ENCODE measurements around the gene TADA3. TPM values are rescaled to one million over a fixed set of nuclear protein-coding genes. Genes with fewer than 3 reads are reported as not detected.
A peak's percentile ranks its signal among the peaks of the same experiment; 100 is the strongest.

Gene TADA3
- total RNA-seq, 2 donors from 2014 or later: 105 to 112 TPM

DNA sequence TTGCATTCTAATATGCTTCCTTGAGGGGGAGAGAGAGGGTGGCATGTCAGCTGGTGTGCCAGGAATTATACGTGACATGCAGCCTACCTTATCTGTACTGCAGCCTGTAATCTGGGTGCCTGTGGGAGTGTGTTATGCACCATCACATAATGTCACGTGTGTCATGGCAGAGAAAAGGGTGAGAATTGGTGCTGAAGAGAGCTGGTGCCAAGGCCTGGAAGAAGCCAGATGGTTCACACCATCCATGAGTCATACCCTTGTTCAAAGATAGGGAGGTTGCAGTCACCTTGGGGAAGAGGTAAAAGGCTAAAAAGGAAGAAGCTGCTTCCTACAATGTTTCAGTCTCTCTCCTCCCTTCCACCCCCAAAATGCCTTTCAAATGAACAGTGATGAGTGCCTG, 55.4 kb downstream of the TADA3 start:
- Mint-ChIP-seq H3K4me3 (no peak overlapping the region), H3K4me1 (ENCODE audit: low read depth) (peaks cover 62% of the 10 kb centered on the region), H3K36me3 (ENCODE audit: insufficient read depth in 2 of 2) (peaks cover 7 to 33% of the 10 kb centered on the region in 2 donors), H3K9me3 (no peaks in the 10 kb centered on the region), H3K27ac (no peak overlapping the region), H3K27me3 (ENCODE audit: low read depth) (no peaks in the 10 kb centered on the region)
- ATAC-seq (replicated peaks in 1 of 2) (peak; percentile 43 to 47), DNase-seq (no peak)

- H3K27ac Mint-ChIP-seq: peak overlapping the region; percentile 95
- H3K9me3 Mint-ChIP-seq: no peaks in the 10 kb centered on the region
- DNase-seq (no peak), ATAC-seq (replicated peaks in 1 of 2) (no peak)
- H3K4me3 Mint-ChIP-seq: peak overlapping the region; percentile 96
- peaks cover 0 to 21% of the 10 kb centered on the region in 2 donors for H3K36me3 Mint-ChIP-seq (ENCODE audit: insufficient read depth in 2 of 2)
- H3K27me3 Mint-ChIP-seq (ENCODE audit: low read depth): no peaks in the 10 kb centered on the region
- H3K4me1 Mint-ChIP-seq (ENCODE audit: low read depth): peaks cover 76% of the 10 kb centered on the region
Measured at GRCh38 chr3:9732740-9733115, 59.5 kb downstream of the TADA3 start.

GRCh38 chr3:9732080-9732739, 60.1 kb downstream of the TADA3 start:
- ATAC-seq (replicated peaks in 1 of 2) (peak in 1 of 2 donors; percentile 8), DNase-seq (peak; percentile 61 to 67)
- peak overlapping the region; percentile 95 for H3K27ac Mint-ChIP-seq
- peaks cover 0 to 21% of the 10 kb centered on the region in 2 donors for H3K36me3 Mint-ChIP-seq (ENCODE audit: insufficient read depth in 2 of 2)
- peaks cover 76% of the 10 kb centered on the region for H3K4me1 Mint-ChIP-seq (ENCODE audit: low read depth)
- peak overlapping the region; percentile 96 for H3K4me3 Mint-ChIP-seq
- no peaks in the 10 kb centered on the region for H3K27me3 Mint-ChIP-seq (ENCODE audit: low read depth)
- no peaks in the 10 kb centered on the region for H3K9me3 Mint-ChIP-seq

DNA sequence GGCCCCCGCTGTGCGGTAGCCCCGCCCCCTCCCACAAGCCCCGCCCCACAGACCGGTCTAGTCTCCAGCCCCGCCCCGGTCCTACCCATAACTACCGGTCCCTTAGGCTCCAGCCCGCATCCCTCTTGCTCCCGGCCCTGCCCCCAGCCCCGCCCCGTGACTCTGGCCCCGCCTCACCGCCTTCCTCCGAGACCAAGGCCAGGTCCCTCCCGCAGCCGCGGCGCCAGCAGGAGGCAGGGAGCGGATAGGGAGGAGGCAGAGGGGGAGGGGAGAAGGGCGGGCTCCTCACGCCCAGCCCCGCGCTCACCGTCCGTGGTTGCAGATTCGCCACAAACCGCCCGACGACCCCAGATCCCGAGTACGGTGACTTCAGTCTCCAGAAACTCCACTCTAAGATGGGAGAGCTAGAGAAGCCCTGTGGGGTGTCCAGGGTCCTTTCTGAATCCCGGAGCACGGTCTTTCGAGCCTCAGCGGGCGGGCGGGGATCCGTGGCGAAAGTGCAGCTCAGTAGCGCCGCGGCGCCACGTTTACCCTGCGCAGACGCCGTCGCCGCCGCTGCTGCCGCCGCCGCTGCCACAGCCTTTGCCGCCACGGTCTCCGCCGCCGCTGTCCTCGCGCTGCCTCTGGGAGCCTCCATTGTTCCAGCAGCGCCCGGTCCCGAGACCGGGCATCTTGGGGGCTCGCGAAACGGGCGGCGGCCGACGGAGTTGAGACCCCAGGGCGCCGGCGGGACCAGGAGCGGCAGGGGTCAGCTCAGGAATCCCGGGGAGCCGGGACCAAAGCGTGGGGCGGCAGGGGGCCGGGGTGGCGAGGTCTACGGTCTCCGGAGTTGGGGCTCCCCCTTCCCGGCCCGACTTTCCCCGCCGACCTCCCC, 60.8 kb downstream of the TADA3 start, which contains the start of gene BRPF1:
TSS of gene BRPF1 (plus strand) at position 530 of the 874 bp plus-strand sequence. CDS start 2,406 bp downstream, outside the sequence.
- DNase-seq (peak; percentile 99), ATAC-seq (replicated peaks in 1 of 2) (peak; percentile 96 to 98)
- Mint-ChIP-seq H3K4me1 (ENCODE audit: low read depth) (peaks cover 75% of the 10 kb centered on the region), H3K36me3 (ENCODE audit: insufficient read depth in 2 of 2) (peaks cover 0 to 17% of the 10 kb centered on the region in 2 donors), H3K4me3 (peak within 1 kb of the TSS; percentile 96), H3K27ac (peak within 1 kb of the TSS; percentile 95), H3K9me3 (no peaks in the 10 kb centered on the region), H3K27me3 (ENCODE audit: low read depth) (no peaks in the 10 kb centered on the region)

DNA sequence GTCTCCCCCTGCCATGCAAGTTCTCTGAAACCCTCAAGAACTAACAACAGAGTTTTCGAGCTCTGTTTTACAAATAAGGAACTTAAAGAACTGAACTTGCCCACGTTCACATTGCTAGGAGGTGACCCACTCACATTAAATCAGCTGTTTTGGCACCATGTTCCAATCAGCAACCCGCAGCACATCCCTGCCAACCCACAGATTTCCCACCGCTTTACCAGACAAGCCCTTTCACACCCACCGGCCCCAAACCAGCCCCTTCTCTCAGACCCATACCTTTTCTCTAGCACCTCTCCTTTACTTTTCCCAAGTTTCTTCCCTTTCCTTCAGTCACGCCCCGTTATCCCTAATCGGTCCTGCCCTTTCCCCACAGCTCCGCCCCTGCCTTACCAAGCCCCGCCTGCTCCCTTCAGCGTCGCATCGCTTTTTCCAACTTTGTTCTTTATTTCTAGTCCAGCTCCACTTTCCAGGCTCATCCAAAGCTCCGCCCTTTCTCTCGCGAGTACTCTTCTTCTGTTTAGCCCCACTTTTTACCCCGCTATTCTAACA, 61.5 kb downstream of the TADA3 start:
- H3K9me3 Mint-ChIP-seq: no peaks in the 10 kb centered on the region
- ATAC-seq (replicated peaks in 1 of 2): peak; percentile 45 to 51
- no peak for DNase-seq
- H3K4me3 Mint-ChIP-seq: peak overlapping the region; percentile 93 to 96
- H3K4me1 Mint-ChIP-seq (ENCODE audit: low read depth): peaks cover 70% of the 10 kb centered on the region
- H3K27ac Mint-ChIP-seq: peak overlapping the region; percentile 91
- H3K36me3 Mint-ChIP-seq (ENCODE audit: insufficient read depth in 2 of 2): peaks cover 0 to 15% of the 10 kb centered on the region in 2 donors
- H3K27me3 Mint-ChIP-seq (ENCODE audit: low read depth): no peaks in the 10 kb centered on the region

Other genes with a start within 250 kb of the TADA3 start
- gene LHFPL4, start 238.7 kb downstream of the TADA3 start, total RNA-seq: not detected
- 10 to 100 TPM; 49.4 to 58.7 TPM for gene MTMR14, start 143.0 kb downstream of the TADA3 start, total RNA-seq
- under 1 TPM; 0.46 to 0.77 TPM for gene CPNE9, start 88.6 kb downstream of the TADA3 start, total RNA-seq
- 10 to 100 TPM; 34.6 to 42.7 TPM for gene BRPF1, start 60.7 kb downstream of the TADA3 start, total RNA-seq
- gene OGG1, start 42.5 kb downstream of the TADA3 start, total RNA-seq: 10 to 100 TPM; 31.0 to 33.4 TPM
- 10 to 100 TPM; 38.6 to 47.4 TPM for gene CAMK1, start 22.5 kb downstream of the TADA3 start, total RNA-seq
- 100 to 1,000 TPM; 168 to 176 TPM for gene ARPC4, start 609 bp upstream of the TADA3 start, total RNA-seq
- 10 to 100 TPM; 63.6 to 75.5 TPM for gene TTLL3, start 17.8 kb upstream of the TADA3 start, total RNA-seq
- 10 to 100 TPM; 40.1 to 53.7 TPM for gene RPUSD3, start 51.5 kb upstream of the TADA3 start, total RNA-seq
- gene CIDEC, start 87.8 kb upstream of the TADA3 start, total RNA-seq: under 1 TPM in 1 of 2 donors, not detected in 1; 0.65 TPM
- gene JAGN1, start 98.1 kb upstream of the TADA3 start, total RNA-seq: 10 to 100 TPM; 34.6 to 39.4 TPM
- gene IL17RE, start 110.4 kb upstream of the TADA3 start, total RNA-seq: 1 to 10 TPM in 1 of 2 donors, under 1 TPM in 1; 0.94 to 5.5 TPM
- gene IL17RC, start 124.6 kb upstream of the TADA3 start, total RNA-seq: under 1 TPM; 0.41 to 0.93 TPM
- 10 to 100 TPM; 18.8 to 25.3 TPM for gene CRELD1, start 141.4 kb upstream of the TADA3 start, total RNA-seq
- gene PRRT3, start 159.9 kb upstream of the TADA3 start, total RNA-seq: 10 to 100 TPM in 1 of 2 donors, 1 to 10 TPM in 1; 7.9 to 14.5 TPM
- gene EMC3, start 194.4 kb upstream of the TADA3 start, total RNA-seq: 10 to 100 TPM; 45.3 to 48.7 TPM
- 10 to 100 TPM; 77.2 to 81.2 TPM for gene FANCD2, start 234.0 kb upstream of the TADA3 start, total RNA-seq